UCSD-AML1 (cell line): ENCODE measurements around the gene SMKR1.
A peak's percentile ranks its signal among the peaks of the same experiment; 100 is the strongest.
"Not testable (repeated sequence)": the region's sequence is repeated elsewhere in the genome, so short reads cannot be mapped to it uniquely, and the experiment has no call there.

Experiments used
- DNase-seq: peaks from one replicate; lab custom pipeline; 2025; ENCODE audit not compliant: unreplicated experiment; lab: John Stamatoyannopoulos, UW

Gene SMKR1

DNA sequence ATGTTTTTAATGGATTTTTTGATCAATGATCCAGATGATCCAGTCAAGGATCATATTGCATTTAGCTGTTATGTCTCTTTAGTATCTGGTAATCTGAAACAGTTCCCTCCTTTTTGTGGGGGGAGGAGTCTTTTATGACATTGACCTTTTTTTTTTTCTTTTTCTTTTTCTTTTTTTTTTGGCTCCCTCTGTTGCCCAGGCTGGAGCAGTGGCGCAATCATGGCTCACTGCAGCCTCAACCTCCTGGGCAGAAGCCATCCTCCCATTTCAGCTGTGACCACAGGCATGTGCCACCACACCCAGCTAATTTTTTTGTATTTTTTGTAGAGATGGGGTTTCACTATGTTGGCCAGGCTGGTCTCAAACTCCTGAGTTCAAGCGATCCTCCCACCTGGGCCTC lies 22.1 kb downstream of the SMKR1 start:
- DNase-seq: not testable (repeated sequence)

DNA sequence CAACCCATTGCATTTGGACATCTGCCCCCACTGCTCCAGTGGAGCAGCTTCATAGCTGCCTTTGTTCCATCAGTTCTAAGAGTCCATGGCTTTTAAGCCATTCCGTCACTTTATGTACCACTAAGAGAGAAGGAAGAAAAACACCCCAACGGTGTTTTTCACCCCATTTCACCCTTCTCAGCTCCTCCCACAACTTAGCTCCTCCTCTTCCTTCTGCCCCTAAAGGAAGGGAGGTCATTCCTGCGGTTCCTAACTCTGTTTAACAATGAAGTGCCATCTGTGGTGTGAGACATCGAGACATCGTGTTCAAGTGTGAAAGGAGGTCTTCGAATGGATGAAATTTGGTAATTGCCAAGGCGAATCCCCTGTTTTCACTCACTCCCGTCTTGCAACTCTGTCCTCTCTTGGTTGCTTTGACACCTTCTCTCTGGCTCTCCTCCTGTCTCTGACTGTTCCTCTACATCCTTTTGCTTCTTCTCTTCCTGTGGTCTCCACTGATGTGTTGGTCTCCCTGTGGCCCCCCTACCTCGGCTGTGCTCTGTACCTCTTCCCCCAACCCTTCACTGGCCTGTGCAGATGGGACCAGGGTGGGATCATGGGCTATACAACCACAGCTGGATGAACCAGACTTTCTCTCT lies 23.0 kb downstream of the SMKR1 start:
- DNase-seq: no peak

DNA sequence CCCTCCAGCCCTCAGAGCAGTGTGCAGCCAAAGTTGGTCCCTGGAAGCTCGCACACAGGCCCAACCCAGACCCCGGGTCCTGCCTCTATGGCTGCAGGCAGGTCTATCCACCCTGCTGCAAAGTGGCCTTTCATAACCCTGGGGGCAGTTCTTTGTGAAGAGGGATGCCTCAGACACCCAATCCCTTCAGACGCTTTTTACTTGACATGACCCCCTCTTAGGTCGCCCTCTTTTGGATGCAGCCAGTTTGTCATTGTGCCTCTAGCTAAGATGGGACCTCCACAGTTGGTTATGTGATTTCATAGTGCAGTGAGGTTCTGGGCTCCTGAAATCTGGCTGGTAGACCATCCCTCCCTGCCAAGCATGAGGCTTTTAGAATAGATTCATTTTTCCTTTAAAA lies 27.3 kb downstream of the SMKR1 start:
- DNase-seq: no peak

DNA sequence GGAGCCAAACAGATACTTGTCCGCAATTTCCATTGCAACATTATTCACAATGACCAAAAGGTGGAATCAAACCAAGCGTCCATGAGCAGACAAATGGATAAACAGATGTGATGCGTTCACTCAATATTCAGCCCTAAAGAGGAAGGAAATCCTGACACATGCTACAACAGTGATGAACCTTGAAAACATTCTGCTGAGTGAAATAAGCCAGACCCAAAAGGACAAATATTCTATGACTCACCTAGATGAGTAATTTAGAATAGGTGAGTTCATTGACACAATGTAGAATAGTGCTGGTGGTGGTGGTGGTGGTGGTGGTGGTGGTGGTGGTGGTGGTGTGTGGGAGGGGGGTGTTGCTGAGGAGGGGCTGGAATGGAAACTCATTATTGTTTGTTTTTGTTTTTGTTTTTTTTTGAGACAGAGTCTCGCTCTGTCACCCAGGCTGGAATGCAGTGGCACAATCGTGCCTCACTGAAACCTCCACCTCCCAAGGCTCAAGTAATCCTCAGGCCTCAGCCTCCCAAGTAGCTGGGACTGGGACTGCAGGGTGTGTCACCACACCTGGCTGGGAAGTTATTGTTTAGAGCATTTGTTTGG lies 28.6 kb downstream of the SMKR1 start:
- DNase-seq: no peak

DNA sequence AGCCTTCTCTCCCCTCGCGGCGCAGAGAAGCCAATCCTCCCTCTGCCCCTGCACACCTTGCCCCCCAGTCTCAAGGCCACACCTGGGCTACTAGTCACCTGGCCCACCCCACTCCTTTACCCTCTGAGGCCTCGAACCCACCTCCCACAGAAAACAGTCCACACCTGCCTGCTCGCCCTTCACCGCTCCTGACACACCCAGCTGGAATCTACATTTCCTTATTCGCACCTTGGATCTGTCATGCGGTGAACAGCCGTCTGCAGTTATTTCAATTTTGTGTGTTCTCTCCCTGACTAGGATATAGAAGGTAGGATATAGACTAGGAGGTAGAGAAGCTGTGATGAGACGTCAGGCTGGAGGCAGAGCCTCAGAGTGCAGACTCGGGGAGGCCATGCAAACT lies 29.4 kb downstream of the SMKR1 start:
- DNase-seq: no peak

DNA sequence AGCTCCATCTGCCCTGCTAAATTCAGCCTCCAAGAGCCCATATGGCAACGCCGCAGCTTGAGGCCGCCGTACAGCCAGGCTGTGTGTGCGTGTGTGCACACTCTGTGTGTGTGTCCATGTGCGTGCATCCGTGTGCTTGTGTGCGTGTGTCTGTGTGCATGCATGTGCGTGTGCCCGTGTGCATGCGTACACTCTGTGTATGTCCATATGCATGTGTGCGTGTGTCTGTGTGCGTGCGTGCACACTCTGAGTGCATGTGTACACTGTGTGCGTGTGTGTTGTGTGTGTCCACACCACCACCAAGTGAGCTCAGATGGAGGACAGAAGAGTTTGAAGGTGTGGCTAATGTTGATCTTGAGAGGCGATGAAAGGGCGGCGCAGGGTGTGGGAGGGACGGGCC lies 30.0 kb downstream of the SMKR1 start:
- DNase-seq: no peak

DNA sequence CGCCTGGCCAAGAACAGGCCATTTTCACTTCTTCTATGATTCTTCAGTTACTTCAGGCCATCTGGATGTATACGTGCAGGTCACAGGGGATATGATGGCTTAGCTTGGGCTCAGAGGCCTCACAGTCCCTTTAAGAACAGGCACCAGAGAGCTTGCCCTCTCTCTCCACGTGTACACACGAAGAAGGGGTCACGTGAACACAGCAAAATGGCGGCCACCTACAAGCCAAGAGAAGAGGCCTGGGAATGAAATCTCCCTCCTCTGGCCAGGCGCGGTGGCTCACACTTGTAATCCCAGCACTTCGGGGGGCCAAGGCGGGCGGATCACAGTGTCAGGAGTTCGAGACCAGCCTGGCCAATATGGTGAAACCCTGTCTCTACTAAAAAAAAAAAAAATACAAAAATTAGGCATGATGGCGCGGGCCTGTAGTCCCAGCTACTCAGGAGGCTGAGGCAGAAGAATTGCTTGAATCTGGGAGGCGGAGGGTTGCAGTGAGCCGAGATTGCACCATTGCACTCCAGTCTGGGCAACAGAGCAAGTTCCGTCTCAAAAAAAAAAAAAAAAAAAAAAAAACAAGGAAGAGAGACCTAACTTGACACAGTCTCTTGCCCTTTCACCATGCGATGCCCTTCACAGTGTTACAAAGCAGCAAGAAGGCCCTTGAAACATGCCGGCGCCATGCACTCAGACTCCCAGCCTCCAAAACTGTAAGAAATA lies 32.4 kb downstream of the SMKR1 start:
- DNase-seq: not testable (repeated sequence)

DNA sequence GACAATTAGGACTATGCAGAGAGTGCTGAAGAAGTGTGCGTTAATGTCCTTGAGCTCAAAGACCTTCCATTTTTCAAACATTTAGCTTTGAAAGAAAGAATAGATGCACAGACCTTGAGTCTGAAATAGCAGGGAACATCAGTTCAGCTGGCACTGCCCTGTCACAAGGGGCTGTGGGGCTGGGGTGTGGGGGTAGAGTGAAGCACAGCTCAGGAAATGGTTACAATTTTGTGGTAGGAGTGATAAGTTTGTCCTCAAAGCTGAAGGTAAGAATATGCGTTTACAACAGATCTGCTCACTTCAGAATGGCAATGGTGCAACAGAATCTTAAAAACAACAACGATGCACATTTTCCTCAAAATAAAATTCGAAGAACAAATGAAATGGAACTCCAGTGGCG lies 33.6 kb downstream of the SMKR1 start:
- no peak for DNase-seq

DNA sequence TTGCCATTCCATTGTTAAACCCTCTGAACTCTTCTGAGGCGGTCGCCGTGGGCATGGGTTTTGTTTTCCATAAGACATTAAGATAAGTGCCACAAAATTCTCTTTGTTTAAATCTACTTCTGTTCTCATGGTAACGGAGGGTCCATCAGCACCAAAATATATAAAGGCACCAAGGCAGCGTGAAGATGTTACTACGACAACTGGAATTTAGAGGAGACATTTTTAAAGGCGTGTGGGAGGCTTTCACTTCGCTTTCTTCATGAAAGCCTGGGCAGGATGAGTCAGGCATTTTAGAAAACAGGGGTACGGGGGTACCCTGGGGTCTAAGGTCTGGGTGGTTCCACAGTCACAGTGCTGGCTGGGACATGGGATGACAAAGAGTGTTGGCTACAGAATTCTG lies 34.0 kb downstream of the SMKR1 start:
- DNase-seq: no peak

DNA sequence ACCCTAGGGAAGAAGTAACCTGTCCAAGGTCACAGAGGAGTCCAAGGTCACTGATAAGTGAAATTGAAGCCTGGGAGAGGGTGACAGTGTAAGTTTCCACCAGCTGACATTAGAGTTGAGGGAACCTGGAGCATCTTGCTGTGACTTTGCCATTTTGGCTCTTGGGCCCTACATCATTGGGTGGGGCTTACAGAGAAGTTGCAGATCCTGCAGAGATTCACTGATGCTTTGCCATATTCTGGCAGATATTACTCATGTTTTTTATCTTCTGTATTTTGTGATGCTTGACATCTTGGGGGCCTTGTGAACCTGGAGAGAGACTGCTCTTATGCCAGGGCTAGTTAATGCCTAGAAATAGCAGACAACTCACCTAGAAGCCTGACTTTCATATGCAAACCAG lies 36.5 kb downstream of the SMKR1 start:
- DNase-seq: no peak

DNA sequence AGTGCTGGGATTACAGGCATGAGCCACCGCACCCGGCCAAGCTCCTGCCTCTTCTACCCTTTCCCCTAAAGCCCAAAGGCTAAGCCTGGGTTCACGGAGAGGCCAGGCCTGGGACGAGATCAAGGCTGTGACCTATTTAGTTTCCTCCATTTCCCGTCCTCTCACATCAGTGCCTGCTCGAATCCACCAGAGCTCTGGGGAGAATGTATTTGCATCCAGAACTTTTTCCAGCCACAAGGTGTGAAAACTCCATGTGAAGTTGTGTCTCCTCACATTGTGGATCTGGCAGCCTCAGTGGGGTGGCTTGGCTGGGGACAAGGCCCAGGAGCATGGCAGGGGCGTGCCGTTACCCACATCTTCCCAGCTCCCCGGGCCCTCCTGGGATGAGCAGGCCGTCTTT lies 38.0 kb downstream of the SMKR1 start:
- no peak for DNase-seq

DNA sequence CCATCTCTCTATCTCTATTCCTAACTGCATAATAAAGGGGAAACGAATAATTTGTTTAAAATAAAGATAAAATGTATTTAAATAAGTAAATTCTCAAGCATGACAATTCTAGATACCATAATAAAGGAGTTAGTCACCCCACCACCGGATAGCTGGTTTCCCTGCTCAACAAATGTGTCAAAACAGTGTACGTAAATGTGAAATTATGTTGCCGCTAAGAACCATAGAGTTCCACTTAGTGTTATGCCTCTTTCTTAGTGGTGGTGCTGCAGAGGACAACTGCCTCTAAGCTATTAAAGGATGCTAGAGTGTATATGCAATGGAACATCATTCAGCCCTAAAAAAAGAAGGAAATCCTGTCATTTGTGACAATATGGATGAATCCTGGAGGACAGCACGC lies 42.4 kb downstream of the SMKR1 start:
- DNase-seq: no peak

DNA sequence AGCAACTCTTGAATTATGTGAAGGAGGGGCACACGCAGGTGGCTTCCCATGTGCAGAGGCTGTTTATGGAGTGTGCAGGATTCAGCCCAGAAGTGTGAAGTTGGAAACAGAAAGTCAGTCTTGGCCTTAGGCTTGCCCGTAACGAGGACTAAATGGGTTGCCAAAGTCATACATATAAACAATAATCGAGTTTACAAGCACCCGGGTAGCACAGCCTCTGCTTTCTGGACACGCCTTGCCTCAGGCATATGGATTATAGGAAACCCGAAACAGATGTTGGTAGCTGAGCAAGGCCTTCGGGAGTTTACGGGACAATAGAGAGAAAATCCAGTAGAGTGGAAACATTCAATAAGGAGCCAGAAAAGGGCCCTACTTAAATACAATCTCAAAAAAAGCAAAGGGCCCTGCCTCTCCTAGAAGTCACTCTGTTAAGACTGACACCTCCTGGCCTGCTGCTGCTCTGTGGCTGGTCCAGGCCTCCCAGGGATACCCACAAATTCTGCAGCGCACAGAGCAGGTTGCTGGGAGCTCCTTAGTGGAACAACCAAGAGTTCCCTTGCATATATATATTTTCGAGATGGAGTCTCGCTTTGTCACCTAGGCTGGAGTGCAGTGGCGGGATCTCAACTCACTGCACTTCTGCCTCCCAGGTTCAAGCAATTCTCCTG lies 48.5 kb downstream of the SMKR1 start:
- DNase-seq: no peak

DNA sequence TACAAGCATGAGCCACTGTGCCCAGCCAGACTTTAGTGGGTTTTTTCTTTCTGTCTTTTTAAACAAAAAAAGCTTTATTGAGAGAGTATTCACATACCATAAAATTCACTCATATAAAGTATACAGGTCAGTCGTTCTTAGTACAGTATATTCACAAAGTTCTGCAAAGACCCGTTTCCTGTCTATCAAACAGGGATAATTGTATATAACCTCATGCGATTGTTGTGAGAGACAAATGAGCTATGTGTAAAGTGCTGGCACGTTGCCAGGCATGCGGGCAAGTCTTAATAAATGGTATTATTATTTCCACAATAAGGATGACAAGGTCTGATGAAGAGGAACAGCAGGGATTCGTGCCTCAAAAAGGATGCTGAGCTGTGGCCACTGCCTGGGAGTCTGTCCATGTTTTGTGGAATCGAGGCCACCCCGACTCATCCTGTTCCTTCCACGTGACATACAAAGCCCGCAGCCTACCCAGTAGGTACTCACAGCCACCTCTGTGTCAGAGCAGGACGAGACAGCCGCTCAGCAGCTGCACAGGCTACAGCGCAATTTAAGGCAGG lies 51.6 kb downstream of the SMKR1 start:
- DNase-seq: peak; percentile 13

DNA sequence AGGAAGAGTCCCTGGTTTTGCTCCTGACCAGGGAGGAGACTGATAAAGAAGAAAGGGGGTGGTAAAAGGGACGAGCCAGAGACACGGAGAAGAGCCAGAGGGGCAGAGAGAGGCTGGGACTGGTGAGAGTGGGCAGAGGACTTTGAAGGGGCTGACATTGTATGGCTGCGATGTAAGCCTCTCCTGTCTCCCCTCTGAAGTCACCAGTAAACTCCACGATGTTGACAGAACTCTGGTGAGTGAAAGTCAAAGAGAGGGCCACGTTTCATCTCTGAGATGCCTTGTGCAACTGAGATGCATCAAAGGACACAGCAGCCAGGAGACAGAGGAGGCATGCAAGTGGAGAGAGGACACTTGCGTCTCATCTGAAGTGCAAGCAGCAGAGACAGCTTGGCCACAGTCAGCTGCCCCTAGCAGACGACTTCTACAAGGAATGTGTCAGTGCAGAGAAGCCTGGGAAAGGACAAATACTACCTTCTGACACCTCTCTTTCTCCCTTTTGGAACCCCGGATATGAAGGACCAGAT lies 54.3 kb downstream of the SMKR1 start:
- no peak for DNase-seq

DNA sequence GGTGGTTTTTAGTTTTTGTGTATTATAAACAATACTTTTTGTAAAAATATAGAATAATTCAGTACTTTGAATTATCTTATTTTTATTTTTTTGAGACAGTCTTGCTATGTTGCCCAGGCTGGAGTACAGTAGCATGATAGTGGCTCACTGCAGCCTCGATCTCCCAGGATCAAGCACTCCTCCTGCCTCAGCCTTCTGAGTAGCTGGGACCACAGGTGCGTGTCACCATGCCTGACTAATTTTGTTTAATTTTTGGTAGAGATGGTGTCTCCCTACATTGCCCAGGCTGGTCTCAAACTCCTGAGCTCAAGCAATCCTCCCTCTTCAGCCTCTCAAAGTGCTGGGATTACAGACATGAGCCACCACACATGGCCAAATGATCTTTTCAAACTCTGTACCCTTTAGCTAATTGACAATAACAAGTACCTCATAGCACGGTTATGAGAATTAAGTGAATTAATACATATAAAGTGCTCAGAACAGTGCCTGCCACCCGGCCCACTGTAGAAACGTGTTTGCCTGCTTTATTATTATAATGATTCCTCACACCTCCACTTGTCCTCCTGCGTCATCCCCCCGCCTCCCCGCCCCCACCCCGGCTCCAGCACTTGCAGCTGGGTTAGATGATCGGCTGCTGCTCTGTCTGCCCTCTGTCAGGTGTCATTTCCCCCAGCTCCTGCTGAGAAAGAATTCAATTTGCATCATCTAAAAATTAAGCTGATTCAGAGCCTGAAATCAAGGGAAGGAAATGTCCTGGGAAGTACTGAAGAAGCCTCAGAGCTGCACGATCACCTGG lies 55.6 kb downstream of the SMKR1 start:
- no peak for DNase-seq

DNA sequence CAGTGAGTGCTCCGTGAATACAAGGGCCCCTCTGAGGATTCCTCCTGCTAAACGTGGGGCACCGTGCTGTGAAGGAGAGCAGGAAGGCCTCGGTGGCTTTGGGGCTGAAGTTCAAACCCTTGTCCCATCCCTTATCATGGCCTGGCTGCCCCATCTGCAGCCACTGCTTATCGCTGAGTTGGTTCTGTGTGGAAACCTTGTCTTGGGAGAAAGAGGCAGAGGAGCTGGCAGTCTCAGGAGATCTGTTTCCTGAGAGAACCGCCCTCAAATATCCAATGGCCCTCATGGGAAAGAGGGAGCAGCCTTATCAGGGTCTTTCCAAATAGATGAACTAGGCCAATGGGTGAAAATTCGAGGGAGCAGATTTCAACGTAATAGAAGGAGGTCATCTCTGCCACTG lies 57.2 kb downstream of the SMKR1 start:
- DNase-seq: no peak

DNA sequence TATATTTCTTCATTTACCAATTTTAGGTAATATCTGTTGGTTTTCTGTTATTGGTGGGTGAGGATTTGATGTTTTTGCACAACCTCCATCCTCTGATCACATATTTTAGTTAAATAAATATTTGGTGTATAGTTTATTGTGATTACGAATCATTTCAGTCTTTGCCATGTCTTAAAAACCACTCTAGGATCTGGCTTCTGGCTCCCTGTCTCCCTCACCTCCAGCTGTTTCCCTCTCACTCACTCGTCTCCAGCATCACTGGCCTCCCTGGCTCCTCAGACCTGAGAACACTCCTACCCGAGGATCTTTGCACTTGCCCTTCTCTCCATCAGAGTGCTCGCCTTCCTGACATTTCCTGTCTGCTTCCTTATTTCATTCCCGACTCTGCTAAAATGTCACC lies 58.5 kb downstream of the SMKR1 start:
- DNase-seq: no peak

DNA sequence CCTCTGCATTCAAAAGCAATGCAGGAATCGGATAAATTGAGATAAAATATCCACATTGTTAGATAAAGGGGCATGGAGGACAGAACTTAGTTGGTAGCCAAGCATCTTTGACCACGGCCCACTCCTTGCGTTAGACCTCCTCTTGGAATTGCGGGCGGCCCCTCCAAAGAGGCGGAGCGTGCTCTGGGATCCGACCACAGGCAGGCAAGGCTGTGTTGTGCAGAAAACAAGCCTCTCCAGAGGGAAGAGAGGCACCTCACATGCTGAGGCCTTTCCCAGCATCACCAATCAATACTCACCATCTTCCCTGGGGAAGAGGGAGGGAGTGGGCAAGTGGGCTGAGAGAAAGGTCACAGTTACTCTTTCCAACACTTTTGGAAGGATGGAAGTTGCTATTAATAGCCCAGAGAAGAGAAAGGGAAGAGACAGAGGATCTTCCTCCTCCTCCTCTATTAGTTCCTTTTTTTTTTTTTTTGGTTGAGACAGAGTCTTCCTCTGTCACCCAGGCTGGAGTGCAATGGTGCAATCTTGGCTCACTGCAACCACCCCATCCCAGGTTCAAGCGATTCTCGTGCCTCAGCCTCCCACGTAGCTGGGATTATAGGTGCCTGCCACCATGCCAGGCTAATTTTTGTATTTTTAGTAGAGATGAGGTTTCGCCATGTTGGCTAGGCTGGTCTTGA lies 59.5 kb downstream of the SMKR1 start:
- no peak for DNase-seq
